ENCODE results near the gene PRUNE2.

The PRUNE2 gene

DNA sequence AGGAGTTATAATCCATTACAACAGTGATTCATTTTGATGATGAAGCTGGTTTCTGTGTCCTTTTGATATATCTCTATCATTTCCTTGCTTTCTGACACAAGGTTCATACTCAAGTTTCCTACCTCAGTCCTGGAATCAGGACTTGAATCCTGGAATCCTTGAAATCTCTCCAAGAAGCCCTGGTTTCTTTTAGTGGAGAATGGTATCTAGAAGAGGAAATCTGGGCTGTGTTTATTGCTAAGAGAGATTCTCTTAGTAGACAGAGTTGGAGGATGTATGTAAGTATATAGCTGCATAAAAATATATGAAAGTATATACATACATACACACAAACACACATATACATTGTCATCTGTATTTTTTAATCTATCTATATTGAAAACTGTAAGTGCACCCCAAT is 332.5 kb downstream of the PRUNE2 start:
- H3K9me3 Mint-ChIP-seq: peaks cover 8% of the 10 kb centered on the region
- H3K36me3 Mint-ChIP-seq (ENCODE audit: low read depth): peaks cover 5% of the 10 kb centered on the region
- H3K4me3 Mint-ChIP-seq: no peak overlapping the region
- H3K4me1 Mint-ChIP-seq (ENCODE audit: low read depth): peaks cover 54% of the 10 kb centered on the region
- H3K27me3 Mint-ChIP-seq: peaks cover 47% of the 10 kb centered on the region
- H3K27ac Mint-ChIP-seq: no peak overlapping the region

DNA sequence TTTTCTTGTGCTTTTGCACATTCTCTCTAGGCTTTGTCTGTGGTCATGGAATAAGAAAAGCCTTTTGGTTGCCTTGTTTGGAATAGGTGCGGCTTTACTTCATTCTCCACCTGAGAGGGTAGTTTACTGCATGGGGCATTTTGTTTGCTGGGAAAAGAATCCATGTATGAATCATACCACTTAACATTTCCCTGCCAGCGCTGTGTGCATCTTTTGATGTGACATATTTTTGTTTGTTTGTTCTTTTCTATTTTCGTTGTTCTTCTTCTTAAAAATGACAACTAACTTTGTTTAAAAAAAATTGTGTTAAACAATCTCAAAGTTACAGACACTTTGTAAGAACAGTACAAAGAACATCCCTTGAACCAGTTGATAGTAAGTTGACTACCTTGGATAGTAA is 333.8 kb downstream of the PRUNE2 start:
- H3K9me3 Mint-ChIP-seq: peaks cover 8% of the 10 kb centered on the region
- peaks cover 41% of the 10 kb centered on the region for H3K4me1 Mint-ChIP-seq (ENCODE audit: low read depth)
- H3K4me3 Mint-ChIP-seq: peak overlapping the region; percentile 39
- H3K27ac Mint-ChIP-seq: no peak overlapping the region
- peaks cover 54% of the 10 kb centered on the region for H3K27me3 Mint-ChIP-seq
- H3K36me3 Mint-ChIP-seq (ENCODE audit: low read depth): peaks cover 5% of the 10 kb centered on the region

- Mint-ChIP-seq H3K4me1 (ENCODE audit: low read depth) (peaks cover 37% of the 10 kb centered on the region), H3K9me3 (peaks cover 8% of the 10 kb centered on the region), H3K27me3 (peaks cover 54% of the 10 kb centered on the region), H3K4me3 (peak overlapping the region; percentile 39), H3K36me3 (ENCODE audit: low read depth) (peaks cover 5% of the 10 kb centered on the region), H3K27ac (no peak overlapping the region)
Observed at GRCh38 chr9:76571743-76572146, 334.2 kb downstream of the PRUNE2 start.

DNA sequence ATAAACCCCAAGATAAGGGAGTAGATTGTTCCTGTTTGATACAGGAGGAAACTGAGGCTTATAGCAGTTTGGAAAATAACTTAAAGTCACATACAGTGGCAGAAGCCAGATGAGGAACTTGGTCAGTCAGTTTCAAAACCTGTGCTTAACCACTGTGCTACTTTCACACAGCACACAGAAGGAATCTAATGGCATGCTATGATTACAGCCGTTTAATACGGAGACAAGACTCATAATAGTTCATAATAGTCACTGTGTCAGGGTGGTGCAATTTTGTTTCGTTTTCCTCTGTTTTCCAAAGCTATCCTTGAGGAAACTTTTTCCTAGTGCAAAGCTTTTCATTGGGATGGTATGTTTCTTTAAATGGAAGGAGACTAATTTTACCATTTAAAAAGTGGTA is 334.6 kb downstream of the PRUNE2 start:
- Mint-ChIP-seq H3K9me3 (peaks cover 8% of the 10 kb centered on the region), H3K27me3 (peaks cover 54% of the 10 kb centered on the region), H3K4me1 (ENCODE audit: low read depth) (peaks cover 33% of the 10 kb centered on the region), H3K4me3 (peak overlapping the region; percentile 79), H3K27ac (peak overlapping the region; percentile 32), H3K36me3 (ENCODE audit: low read depth) (peaks cover 2% of the 10 kb centered on the region)

DNA sequence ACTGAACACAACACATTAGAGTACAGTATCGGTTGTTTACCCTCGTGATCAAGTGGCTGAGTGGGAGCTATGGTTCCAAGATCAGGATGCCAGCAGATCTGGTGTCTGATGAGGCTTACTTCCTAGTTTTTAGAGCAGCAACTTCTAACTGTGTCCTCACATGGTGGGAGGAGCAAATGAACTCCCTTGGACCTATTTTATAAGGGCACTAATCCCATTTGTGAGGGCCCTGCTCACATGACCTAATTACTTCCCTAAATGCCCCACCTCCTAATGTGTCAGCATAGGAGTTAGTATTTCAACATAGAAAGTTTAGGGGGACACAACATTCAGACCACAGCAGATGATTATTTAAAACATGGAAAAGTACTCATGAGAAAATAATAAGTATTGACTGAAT is 335.1 kb downstream of the PRUNE2 start:
- Mint-ChIP-seq H3K27ac (peak overlapping the region; percentile 32), H3K4me1 (ENCODE audit: low read depth) (peaks cover 28% of the 10 kb centered on the region), H3K9me3 (peaks cover 8% of the 10 kb centered on the region), H3K27me3 (peaks cover 54% of the 10 kb centered on the region), H3K36me3 (ENCODE audit: low read depth) (no peaks in the 10 kb centered on the region), H3K4me3 (peak overlapping the region; percentile 79)

GRCh38 chr9:76567086-76567485 is 338.8 kb downstream of the PRUNE2 start:
- Mint-ChIP-seq H3K4me1 (ENCODE audit: low read depth) (peaks cover 38% of the 10 kb centered on the region), H3K4me3 (no peak overlapping the region), H3K36me3 (ENCODE audit: low read depth) (no peaks in the 10 kb centered on the region), H3K27me3 (peaks cover 34% of the 10 kb centered on the region), H3K9me3 (peaks cover 8% of the 10 kb centered on the region), H3K27ac (no peak overlapping the region)

DNA sequence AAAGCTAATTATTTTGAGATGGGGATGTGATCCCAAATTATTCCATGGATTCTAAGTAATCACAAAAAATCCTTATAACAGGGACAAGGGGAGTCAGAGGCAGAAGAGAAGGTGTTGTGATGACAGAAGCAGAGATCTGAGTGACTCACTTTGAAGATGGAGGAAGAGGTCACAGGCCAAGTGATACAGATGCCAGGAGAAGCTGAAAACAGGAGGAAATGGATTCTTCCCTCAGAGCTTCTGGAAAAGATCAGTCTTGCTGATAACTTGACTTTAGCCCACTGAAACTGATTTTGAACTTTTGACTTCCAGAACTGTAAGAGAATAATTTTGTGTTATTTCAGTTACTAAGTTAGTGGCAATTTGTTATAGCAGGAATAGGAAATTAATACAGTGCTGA is 341.6 kb downstream of the PRUNE2 start:
- Mint-ChIP-seq H3K4me3 (no peak overlapping the region), H3K9me3 (no peaks in the 10 kb centered on the region), H3K27me3 (peaks cover 13% of the 10 kb centered on the region), H3K36me3 (ENCODE audit: low read depth) (no peaks in the 10 kb centered on the region), H3K27ac (peak overlapping the region; percentile 10), H3K4me1 (ENCODE audit: low read depth) (peaks cover 38% of the 10 kb centered on the region)

DNA sequence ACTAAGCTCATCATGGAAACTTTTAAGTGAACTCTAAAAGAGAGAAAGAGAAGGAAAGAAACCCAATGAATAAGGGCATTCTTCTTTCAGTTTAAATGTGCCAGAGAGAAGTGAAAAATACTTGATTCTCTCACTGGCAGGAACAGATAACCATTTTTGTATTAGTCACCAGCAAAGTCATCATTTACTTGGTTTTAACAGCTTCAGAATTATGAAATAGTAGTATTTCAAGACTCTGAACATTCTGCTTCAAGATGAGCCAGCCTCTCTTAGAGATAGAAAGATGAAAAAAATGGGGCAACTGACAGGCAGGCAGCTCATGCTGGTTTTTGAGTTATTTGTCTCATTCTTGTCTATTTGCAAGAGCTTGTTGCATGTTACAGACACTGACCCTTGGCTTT is 343.4 kb downstream of the PRUNE2 start:
- H3K27me3 Mint-ChIP-seq: peaks cover 8% of the 10 kb centered on the region
- peaks cover 41% of the 10 kb centered on the region for H3K4me1 Mint-ChIP-seq (ENCODE audit: low read depth)
- no peaks in the 10 kb centered on the region for H3K36me3 Mint-ChIP-seq (ENCODE audit: low read depth)
- peak overlapping the region; percentile 40 for H3K4me3 Mint-ChIP-seq
- H3K27ac Mint-ChIP-seq: peak overlapping the region; percentile 18
- no peaks in the 10 kb centered on the region for H3K9me3 Mint-ChIP-seq

DNA sequence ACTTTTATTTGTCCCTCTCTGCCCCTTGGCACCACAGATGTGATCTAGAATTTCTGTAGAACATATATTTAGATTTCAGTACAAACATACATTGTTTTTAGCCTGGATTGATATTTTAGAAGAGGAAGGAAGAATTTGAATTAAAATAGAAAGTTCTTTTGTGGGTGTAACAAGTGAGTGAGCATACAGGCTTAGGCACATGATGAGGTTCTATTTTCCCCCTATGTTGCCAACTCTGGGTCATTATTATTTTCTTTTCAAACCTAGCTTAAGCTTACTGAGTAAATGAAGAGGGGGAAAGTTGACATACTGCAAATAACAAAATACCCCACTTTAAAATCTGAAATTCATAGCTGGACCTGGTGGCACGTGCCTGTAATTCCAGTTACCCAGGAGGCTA is 344.0 kb downstream of the PRUNE2 start:
- H3K27ac Mint-ChIP-seq: no peak overlapping the region
- no peaks in the 10 kb centered on the region for H3K9me3 Mint-ChIP-seq
- no peak overlapping the region for H3K4me3 Mint-ChIP-seq
- H3K27me3 Mint-ChIP-seq: peaks cover 5% of the 10 kb centered on the region
- H3K36me3 Mint-ChIP-seq (ENCODE audit: low read depth): no peaks in the 10 kb centered on the region
- H3K4me1 Mint-ChIP-seq (ENCODE audit: low read depth): peaks cover 41% of the 10 kb centered on the region

Data from stimulated activated naive CD8-positive, alpha-beta T cell treated with anti-CD3 and anti-CD28 coated beads, Interleukin-15, Interleukin-2, amounts not matched to agents 100 ng/mL and 50 ng/mL, for 24 hours (primary cell).